ENCODE measurements around the gene ZXDC. TPM values are rescaled to one million over a fixed set of nuclear protein-coding genes. Genes with fewer than 3 reads are reported as not detected.
A peak's percentile ranks its signal among the peaks of the same experiment; 100 is the strongest.

Gene ZXDC
- total RNA-seq, 1 donor from 2014 or later = 39.7 TPM

- intact Hi-C loops (cut with DNase I) = no loop called here
- DNase-seq (ENCODE audit: low spot score) (peak; percentile 3), ATAC-seq (no peak)
These were observed 12.2 kb downstream of the ZXDC start for GRCh38 chr3:126463521-126463920.

GRCh38 chr3:126461450-126462070 lies 14.1 kb downstream of the ZXDC start:
- DNase-seq (ENCODE audit: low spot score) (peak; percentile 35), ATAC-seq (no peak)
- intact Hi-C loops (cut with DNase I) = no loop called here

GRCh38 chr3:126460381-126460780 lies 15.3 kb downstream of the ZXDC start:
- ATAC-seq (no peak), DNase-seq (ENCODE audit: low spot score) (peak; percentile 15)
- intact Hi-C loops (cut with DNase I) = no loop called here

- ATAC-seq = no peak
- DNase-seq (ENCODE audit: low spot score) = peak; percentile 17
- intact Hi-C loops (cut with DNase I) = no loop called here
These were observed 15.9 kb downstream of the ZXDC start for GRCh38 chr3:126459763-126460127.

- DNase-seq (ENCODE audit: low spot score) (peak; percentile 22), ATAC-seq (no peak)
- intact Hi-C loops (cut with DNase I) = no loop called here
These were observed 16.5 kb downstream of the ZXDC start for GRCh38 chr3:126459111-126459762.

- intact Hi-C loops (cut with DNase I) = no loop called here
- DNase-seq (ENCODE audit: low spot score) = peak; percentile 37
- ATAC-seq = no peak
These were observed 18.8 kb downstream of the ZXDC start for GRCh38 chr3:126456766-126457388.

- no peak for ATAC-seq
- peak; percentile 37 for DNase-seq (ENCODE audit: low spot score)
- intact Hi-C loops (cut with DNase I) = no loop called here
These were observed 19.5 kb downstream of the ZXDC start for GRCh38 chr3:126456211-126456610.

GRCh38 chr3:126454437-126455198 lies 21.1 kb downstream of the ZXDC start:
- intact Hi-C loops (cut with DNase I) = no loop called here
- no peak for ATAC-seq

GRCh38 chr3:126454025-126454424 lies 21.7 kb downstream of the ZXDC start:
- intact Hi-C loops (cut with DNase I) = no loop called here

More at GRCh38 chr3:126454437-126455198, 21.1 kb downstream of the ZXDC start:
- peak; percentile 17 for DNase-seq (ENCODE audit: low spot score)

GRCh38 chr3:126452213-126452612 lies 23.5 kb downstream of the ZXDC start:
- ATAC-seq = no peak
- intact Hi-C loops (cut with DNase I) = no loop called here

More at GRCh38 chr3:126454025-126454424, 21.7 kb downstream of the ZXDC start:
- no peak for ATAC-seq
- no peak for DNase-seq (ENCODE audit: low spot score)

GRCh38 chr3:126451511-126451910 lies 24.2 kb downstream of the ZXDC start:
- peak; percentile 32 for DNase-seq (ENCODE audit: low spot score)
- intact Hi-C loops (cut with DNase I) = no loop called here
- ATAC-seq = no peak

More at GRCh38 chr3:126452213-126452612, 23.5 kb downstream of the ZXDC start:
- no peak for DNase-seq (ENCODE audit: low spot score)

GRCh38 chr3:126450744-126451143 lies 24.9 kb downstream of the ZXDC start:
- intact Hi-C loops (cut with DNase I) = no loop called here
- DNase-seq (ENCODE audit: low spot score) (peak; percentile 37), ATAC-seq (no peak)

GRCh38 chr3:126450219-126450618 lies 25.5 kb downstream of the ZXDC start:
- intact Hi-C loops (cut with DNase I) = no loop called here
- DNase-seq (ENCODE audit: low spot score) (no peak), ATAC-seq (no peak)

- DNase-seq (ENCODE audit: low spot score) (peak; percentile 32), ATAC-seq (no peak)
- intact Hi-C loops (cut with DNase I) = loop anchor here (10.0 kb wide), 1 partner anchor 1515 kb away; no protein-coding TSS in a partner anchor
These were observed 26.1 kb downstream of the ZXDC start for GRCh38 chr3:126449621-126450051.

GRCh38 chr3:126448893-126449180 lies 26.9 kb downstream of the ZXDC start:
- intact Hi-C loops (cut with DNase I) = loop anchor here (10.0 kb wide), 1 partner anchor 1516 kb away; no protein-coding TSS in a partner anchor
- ATAC-seq (no peak), DNase-seq (ENCODE audit: low spot score) (no peak)

- no peak for ATAC-seq
- intact Hi-C loops (cut with DNase I) = loop anchor here (10.0 kb wide), 1 partner anchor 1516 kb away; no protein-coding TSS in a partner anchor
- DNase-seq (ENCODE audit: low spot score) = peak; percentile 33
These were observed 27.4 kb downstream of the ZXDC start for GRCh38 chr3:126448136-126448892.

GRCh38 chr3:126447456-126448106 lies 28.1 kb downstream of the ZXDC start:
- intact Hi-C loops (cut with DNase I) = loop anchor here (10.0 kb wide), 1 partner anchor 1517 kb away; no protein-coding TSS in a partner anchor
- ATAC-seq (no peak), DNase-seq (ENCODE audit: low spot score) (peak; percentile 49)

GRCh38 chr3:126446791-126447190 lies 28.9 kb downstream of the ZXDC start:
- intact Hi-C loops (cut with DNase I) = loop anchor here (10.0 kb wide), 1 partner anchor 1518 kb away; no protein-coding TSS in a partner anchor
- DNase-seq (ENCODE audit: low spot score) = no peak
- no peak for ATAC-seq

All from sciatic nerve (tissue), 2 donors.